Stimulated activated CD4-positive, alpha-beta T cell treated with anti-CD3 and anti-CD28 coated beads, TNF-alpha, amount 100 ng/mL, for 1 hour (primary cell): ENCODE results near the gene SH3YL1.
"Not testable (repeated sequence)": the region's sequence is repeated elsewhere in the genome, so short reads cannot be mapped to it uniquely, and the experiment has no call there.

Experiments
- DNase-seq, 3 donors: peaks; one replicate each; pipeline ENCODE4 v3.0.0-alpha.2; 2020; ENCODE audit warnings: low read depth in 3 of 3, low spot score in 1 of 3

The SH3YL1 gene

GRCh38 chr2:184695-185094 is 79.1 kb downstream of the SH3YL1 start:
- DNase-seq = no peak

GRCh38 chr2:182509-183122 is 81.2 kb downstream of the SH3YL1 start:
- DNase-seq = no peak

DNA sequence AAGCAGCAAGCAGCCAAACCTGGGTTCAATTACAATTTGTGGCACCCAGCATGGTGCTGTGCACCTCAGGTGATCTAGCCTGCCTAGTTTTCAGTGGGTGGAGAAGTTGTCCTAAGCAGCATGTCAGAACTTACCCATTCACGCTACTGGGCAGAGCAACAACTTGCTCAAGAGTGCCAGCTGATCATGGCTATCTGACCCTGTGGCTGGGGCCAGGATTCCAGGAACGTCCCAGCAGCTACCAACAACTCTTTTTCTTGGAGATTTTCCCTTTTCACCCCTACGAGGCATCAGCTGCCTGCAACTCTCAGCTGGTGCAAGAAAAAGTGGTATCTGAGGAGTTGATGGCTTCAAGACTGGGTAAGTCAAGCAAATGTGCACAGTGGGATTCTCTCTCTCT is 83.5 kb downstream of the SH3YL1 start:
- no peak for DNase-seq

DNA sequence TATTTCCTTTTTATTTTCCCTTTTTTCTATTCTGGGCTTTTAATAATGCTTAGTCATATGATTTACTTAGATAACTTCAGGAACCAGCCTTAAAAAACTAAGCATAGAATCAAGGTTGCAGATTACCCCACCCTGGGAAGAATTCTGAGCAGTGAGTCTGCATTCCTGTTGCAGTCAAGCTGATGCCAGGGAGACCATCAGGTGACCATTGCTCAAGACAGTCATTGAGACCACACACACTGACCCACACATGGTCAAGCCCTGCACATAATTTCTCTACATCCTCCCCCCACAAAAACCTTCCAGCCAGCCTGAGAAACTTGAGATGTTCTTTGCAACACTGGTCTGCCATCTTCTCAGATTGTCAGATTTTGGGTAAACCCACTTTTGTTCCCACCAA is 83.9 kb downstream of the SH3YL1 start:
- DNase-seq = no peak

DNA sequence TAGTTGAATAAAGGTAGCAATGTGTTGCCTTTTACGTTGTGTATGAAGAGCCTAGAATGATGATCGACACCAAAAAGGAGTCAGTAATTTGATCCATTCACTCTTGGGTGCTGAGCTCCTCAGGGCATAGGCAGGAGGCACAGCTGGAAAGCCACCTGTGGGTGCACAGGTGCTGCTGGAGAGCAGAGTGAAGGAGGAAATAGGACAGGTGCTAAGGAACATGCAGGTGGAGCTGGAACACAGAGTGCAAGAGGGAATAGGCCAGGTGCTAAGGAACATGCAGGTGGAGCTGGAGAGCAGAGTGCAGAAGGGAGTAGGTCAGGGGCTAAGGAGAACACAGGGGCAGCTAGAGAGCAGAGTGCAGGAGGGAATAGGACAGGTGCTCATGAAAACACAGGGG is 86.1 kb downstream of the SH3YL1 start:
- DNase-seq = no peak

- DNase-seq = no peak
These were observed 86.9 kb downstream of the SH3YL1 start for GRCh38 chr2:176917-177316.

DNA sequence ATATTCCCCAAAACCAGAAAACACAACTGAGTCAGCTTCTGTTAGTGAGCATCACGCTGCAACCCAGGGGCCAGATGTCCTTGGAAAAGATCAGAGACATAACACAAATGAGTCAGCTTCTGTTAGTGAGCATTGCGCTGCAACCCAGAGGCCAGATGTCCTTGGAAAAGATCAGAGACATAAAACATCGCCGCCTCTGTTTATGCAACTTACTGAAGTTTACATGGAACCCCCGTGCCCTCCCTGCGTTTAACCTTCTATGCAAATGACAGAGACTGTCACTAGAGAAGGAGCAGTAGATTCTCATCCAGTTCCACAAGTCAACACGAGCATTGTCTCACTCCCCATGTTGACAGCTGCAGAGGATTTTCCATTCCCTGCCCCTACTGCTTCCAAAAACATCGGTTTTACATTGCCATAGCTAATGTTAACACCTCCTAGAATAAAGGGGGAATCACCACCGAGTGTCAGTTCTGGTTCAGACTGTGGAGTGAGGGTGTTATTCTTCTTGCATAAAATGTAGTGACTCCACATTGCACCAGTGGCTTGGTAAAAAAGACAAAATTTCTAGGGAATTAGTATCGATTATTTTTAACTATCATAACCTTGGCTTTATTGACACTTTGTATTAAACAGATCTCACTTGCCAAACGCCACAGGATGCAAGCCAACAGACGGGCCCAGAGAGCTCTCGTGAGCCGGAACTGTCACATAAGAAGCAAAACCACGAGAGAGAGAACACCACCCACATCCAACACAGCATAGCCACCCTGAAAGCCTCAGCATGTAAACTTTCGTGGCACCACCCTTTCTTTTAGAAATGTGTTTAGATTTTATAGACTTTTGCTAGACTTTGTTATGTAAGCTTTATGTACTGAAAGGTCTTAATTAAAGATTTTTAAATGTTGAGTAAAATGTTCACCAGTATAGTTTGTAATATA is 87.7 kb downstream of the SH3YL1 start:
- DNase-seq = peak in 1 of 3 donors; percentile 9

DNA sequence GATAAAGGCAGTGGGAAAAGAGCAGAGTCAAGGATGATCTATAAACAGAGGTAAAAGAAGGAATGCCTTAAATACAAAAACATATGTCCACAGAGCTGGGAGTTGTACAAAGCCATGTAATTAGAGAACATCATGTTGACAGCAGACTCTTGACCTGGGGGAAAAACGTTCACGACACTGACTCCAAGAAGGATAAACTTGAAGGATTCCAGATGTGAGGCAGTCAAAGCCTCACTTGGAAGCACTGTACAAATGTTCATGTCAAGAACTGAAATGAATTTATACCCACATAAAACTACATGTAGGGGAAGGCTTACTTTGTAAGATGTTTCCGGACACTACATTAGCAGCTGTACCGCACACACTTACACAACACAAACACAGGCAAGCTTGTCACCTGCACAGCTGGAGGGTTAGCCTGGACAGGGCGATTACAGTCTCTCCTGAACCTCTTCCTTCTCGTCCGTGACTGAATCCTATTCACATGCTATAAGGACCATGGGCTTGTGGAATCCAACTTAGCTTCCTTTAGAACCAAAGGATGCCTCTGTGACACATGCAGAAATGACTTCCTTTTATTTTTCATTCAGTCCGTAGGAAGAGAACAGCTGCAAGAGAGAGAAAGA is 88.6 kb downstream of the SH3YL1 start:
- DNase-seq = no peak

DNA sequence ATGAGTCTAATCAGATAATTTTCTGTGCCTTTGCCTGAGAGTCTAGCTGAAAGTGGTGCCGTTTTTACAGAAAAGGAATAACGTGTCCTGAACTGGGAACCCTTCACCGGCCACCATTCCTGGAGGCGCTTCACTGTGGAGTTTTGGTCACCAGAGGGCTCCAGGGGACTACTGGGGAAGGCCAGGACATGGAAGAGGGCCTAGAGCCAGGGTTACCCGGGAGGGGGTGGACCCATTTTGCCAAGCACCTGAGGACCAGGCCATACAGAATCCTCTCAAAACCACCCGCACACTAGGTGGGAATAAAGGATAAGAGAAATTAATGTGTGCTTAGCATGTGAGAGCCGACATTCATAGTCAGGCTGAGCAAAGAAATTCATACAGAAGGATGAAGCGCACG is 91.7 kb downstream of the SH3YL1 start:
- not testable (repeated sequence) for DNase-seq

- no peak for DNase-seq
These were observed 94.1 kb downstream of the SH3YL1 start for GRCh38 chr2:169741-170140.
